GM10266 (cell line): ENCODE data around the gene PYCR2.

Experiments used
- DNase-seq: peaks from one replicate; pipeline ENCODE4 v3.0.0; 2012; ENCODE audit errors: extremely low spot score
- CTCF ChIP-seq: IDR thresholded peaks from 2 replicates; pipeline ENCODE4 v1.5.1; 2012; ENCODE audit warnings: mild to moderate bottlenecking, low read depth; ENCODE audit not compliant: control insufficient read depth, insufficient read depth; ENCODE audit errors: missing control alignments

The PYCR2 gene

GRCh38 chr1:225870911-225871310 is 53.1 kb downstream of the PYCR2 start:
- no peak for TF ChIP-seq CTCF
- no peak for DNase-seq
